ENCODE data around the gene TSPAN17. TPM values are rescaled to one million over a fixed set of nuclear protein-coding genes. Genes with fewer than 3 reads are reported as not detected.

TSPAN17 gene
- total RNA-seq, 1 donor from 2014 or later, result 49.8 TPM

GRCh38 chr5:176700239-176700847 is 53.1 kb downstream of the TSPAN17 start:
- H3K27ac Mint-ChIP-seq (ENCODE audit: unreplicated experiment), result no peak overlapping the region
- TF ChIP-seq, protein P1, sequence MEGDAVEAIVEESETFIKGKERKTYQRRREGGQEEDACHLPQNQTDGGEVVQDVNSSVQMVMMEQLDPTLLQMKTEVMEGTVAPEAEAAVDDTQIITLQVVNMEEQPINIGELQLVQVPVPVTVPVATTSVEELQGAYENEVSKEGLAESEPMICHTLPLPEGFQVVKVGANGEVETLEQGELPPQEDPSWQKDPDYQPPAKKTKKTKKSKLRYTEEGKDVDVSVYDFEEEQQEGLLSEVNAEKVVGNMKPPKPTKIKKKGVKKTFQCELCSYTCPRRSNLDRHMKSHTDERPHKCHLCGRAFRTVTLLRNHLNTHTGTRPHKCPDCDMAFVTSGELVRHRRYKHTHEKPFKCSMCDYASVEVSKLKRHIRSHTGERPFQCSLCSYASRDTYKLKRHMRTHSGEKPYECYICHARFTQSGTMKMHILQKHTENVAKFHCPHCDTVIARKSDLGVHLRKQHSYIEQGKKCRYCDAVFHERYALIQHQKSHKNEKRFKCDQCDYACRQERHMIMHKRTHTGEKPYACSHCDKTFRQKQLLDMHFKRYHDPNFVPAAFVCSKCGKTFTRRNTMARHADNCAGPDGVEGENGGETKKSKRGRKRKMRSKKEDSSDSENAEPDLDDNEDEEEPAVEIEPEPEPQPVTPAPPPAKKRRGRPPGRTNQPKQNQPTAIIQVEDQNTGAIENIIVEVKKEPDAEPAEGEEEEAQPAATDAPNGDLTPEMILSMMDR (IDR thresholded peaks at IDR 0.05), result peak; percentile 43

DNA sequence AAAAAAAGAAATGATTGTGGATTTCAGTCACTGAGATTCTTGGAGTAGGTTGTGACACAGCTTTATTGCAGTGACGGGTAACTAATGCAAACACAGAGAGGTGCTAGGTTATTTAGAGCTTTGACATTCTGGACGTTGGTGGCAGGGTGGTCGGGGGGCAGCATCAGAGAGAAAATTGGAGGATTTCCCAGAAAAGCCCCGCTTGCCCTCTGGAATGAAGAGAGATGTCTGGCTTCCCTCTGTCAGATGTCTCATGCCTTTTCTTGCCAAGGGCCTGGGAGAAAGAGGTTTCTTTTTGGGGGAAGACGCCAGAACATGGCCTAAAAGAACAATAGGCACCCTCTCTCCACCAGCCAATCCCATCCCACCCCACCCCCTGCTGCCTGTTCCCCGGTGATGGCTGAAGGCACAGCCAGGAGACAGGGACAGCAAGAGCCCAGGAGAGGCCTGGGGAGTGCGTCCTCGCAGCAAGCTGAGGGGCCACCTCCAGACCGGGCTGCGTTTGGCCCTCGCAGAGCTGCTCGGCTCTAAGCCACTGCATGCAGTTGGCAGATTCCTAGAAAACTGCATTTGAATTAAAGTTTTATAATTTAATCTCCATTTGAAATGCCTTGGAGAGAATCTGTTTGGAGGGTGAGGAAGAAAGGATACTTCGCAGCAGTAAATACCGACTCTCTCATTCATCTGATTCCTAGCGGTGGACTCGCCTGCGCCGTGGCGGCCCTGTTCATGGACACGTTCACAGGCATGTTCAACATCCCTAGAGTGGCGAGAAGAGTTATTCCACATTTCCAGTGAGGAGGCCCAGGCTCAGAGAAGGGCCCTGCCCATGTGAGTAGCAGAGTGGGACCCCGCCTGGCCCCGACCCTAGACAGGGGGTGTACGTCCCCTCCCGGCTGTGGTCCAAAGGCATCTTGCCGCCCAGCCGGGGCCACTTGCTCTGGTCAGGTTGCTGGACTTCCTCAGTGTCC is 55.7 kb downstream of the TSPAN17 start:
- DNase-seq (ENCODE audit: low spot score), result no peak
- H3K4me3 Mint-ChIP-seq (ENCODE audit: unreplicated experiment), result no peak overlapping the region
- H3K27me3 Mint-ChIP-seq (ENCODE audit: low read depth), result peaks cover 60% of the 10 kb centered on the region
- H3K9me3 Mint-ChIP-seq (ENCODE audit: low read depth), result no peaks in the 10 kb centered on the region
- TF ChIP-seq, protein P1 (IDR thresholded peaks at IDR 0.05), result no peak
- H3K27ac Mint-ChIP-seq (ENCODE audit: unreplicated experiment), result no peak overlapping the region
- no peaks in the 10 kb centered on the region for H3K4me1 Mint-ChIP-seq (ENCODE audit: low read depth)
- no peaks in the 10 kb centered on the region for H3K36me3 Mint-ChIP-seq (ENCODE audit: low read depth)

More at GRCh38 chr5:176700239-176700847, 53.1 kb downstream of the TSPAN17 start:
- H3K36me3 Mint-ChIP-seq (ENCODE audit: low read depth), result no peaks in the 10 kb centered on the region
- H3K27me3 Mint-ChIP-seq (ENCODE audit: low read depth), result peaks cover 70% of the 10 kb centered on the region
- DNase-seq (ENCODE audit: low spot score), result no peak
- no peaks in the 10 kb centered on the region for H3K4me1 Mint-ChIP-seq (ENCODE audit: low read depth)
- H3K9me3 Mint-ChIP-seq (ENCODE audit: low read depth), result no peaks in the 10 kb centered on the region
- H3K4me3 Mint-ChIP-seq (ENCODE audit: unreplicated experiment), result no peak overlapping the region

DNA sequence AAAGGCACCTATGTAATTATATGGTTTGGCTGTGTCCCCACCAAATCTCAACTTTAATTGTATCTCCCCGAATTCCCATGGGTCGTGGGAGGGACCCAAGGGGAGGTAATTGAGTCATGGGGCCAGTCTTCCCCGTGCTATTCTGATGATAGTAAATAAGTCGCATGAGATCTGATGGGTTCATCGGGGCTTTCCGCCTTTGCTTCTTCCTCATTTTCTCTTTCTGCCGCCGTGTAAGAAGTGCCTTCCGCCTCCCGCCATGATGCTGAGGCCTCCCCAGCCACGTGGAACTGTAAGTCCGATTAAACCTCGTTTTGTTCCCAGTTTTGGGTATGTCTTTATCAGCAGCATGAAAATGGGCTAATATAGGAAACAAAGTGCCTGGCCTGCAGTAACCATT is 56.6 kb downstream of the TSPAN17 start:
- no peaks in the 10 kb centered on the region for H3K9me3 Mint-ChIP-seq (ENCODE audit: low read depth)
- no peaks in the 10 kb centered on the region for H3K36me3 Mint-ChIP-seq (ENCODE audit: low read depth)
- TF ChIP-seq, protein P1 (IDR thresholded peaks at IDR 0.05), result no peak
- no peak for DNase-seq (ENCODE audit: low spot score)
- peaks cover 57% of the 10 kb centered on the region for H3K27me3 Mint-ChIP-seq (ENCODE audit: low read depth)
- H3K4me3 Mint-ChIP-seq (ENCODE audit: unreplicated experiment), result no peak overlapping the region
- no peaks in the 10 kb centered on the region for H3K4me1 Mint-ChIP-seq (ENCODE audit: low read depth)
- H3K27ac Mint-ChIP-seq (ENCODE audit: unreplicated experiment), result no peak overlapping the region

GRCh38 chr5:176704355-176704754 is 57.1 kb downstream of the TSPAN17 start:
- no peaks in the 10 kb centered on the region for H3K36me3 Mint-ChIP-seq (ENCODE audit: low read depth)
- DNase-seq (ENCODE audit: low spot score), result no peak
- H3K4me3 Mint-ChIP-seq (ENCODE audit: unreplicated experiment), result no peak overlapping the region
- TF ChIP-seq, protein P1 (IDR thresholded peaks at IDR 0.05), result no peak
- no peaks in the 10 kb centered on the region for H3K4me1 Mint-ChIP-seq (ENCODE audit: low read depth)
- no peaks in the 10 kb centered on the region for H3K9me3 Mint-ChIP-seq (ENCODE audit: low read depth)
- H3K27me3 Mint-ChIP-seq (ENCODE audit: low read depth), result peaks cover 56% of the 10 kb centered on the region
- H3K27ac Mint-ChIP-seq (ENCODE audit: unreplicated experiment), result no peak overlapping the region

DNA sequence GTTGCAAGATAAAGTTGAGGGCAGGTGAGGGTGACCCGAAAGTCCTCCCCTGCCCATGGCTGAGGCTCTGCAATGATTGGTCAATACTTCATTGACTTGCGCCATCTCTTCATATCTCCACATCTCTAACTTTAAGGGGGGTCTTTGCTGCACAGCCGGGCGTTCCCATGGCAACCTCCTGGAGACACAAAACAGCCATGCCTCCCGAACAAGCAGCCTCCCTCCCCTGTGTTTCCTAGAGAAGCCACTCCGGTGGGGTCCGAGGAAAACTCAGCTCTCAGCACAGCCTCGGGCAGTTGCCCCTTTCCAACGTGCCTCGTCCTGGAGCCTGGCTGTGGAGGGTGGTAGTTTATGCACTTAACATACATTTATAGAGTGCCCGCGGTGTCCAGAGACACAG is 57.5 kb downstream of the TSPAN17 start:
- no peaks in the 10 kb centered on the region for H3K36me3 Mint-ChIP-seq (ENCODE audit: low read depth)
- no peaks in the 10 kb centered on the region for H3K9me3 Mint-ChIP-seq (ENCODE audit: low read depth)
- H3K4me1 Mint-ChIP-seq (ENCODE audit: low read depth), result no peaks in the 10 kb centered on the region
- no peak for DNase-seq (ENCODE audit: low spot score)
- no peak overlapping the region for H3K4me3 Mint-ChIP-seq (ENCODE audit: unreplicated experiment)
- H3K27me3 Mint-ChIP-seq (ENCODE audit: low read depth), result peaks cover 57% of the 10 kb centered on the region
- no peak overlapping the region for H3K27ac Mint-ChIP-seq (ENCODE audit: unreplicated experiment)
- TF ChIP-seq, protein P1 (IDR thresholded peaks at IDR 0.05), result no peak
